NCI-H2107 treated with DMSO at 0.1 percent for 48 hours (cell line): ENCODE results near the gene GDF2.

Source experiments
- DNase-seq: peaks from one replicate; lab custom pipeline; 2025; ENCODE audit not compliant: unreplicated experiment; lab: John Stamatoyannopoulos, UW

Gene GDF2

GRCh38 chr10:47350671-47351640, 28.7 kb downstream of the GDF2 start:
- DNase-seq, result no peak

- DNase-seq, result no peak
Observed at GRCh38 chr10:47351899-47352815, 29.9 kb downstream of the GDF2 start.

GRCh38 chr10:47353351-47353750, 31.1 kb downstream of the GDF2 start:
- no peak for DNase-seq

- no peak for DNase-seq
Observed at GRCh38 chr10:47354165-47354564, 31.9 kb downstream of the GDF2 start.

GRCh38 chr10:47354900-47355299, 32.6 kb downstream of the GDF2 start:
- DNase-seq, result no peak

GRCh38 chr10:47356708-47357107, 34.5 kb downstream of the GDF2 start:
- no peak for DNase-seq

- no peak for DNase-seq
Observed at GRCh38 chr10:47357131-47357582, 34.9 kb downstream of the GDF2 start.

- DNase-seq, result no peak
Observed at GRCh38 chr10:47357911-47358310, 35.7 kb downstream of the GDF2 start.

GRCh38 chr10:47358457-47358856, 36.2 kb downstream of the GDF2 start:
- no peak for DNase-seq

GRCh38 chr10:47359101-47359500, 36.8 kb downstream of the GDF2 start:
- DNase-seq, result no peak

- no peak for DNase-seq
Observed at GRCh38 chr10:47359626-47360418, 37.6 kb downstream of the GDF2 start.

GRCh38 chr10:47360419-47361040, 38.3 kb downstream of the GDF2 start:
- no peak for DNase-seq

- DNase-seq, result no peak
Observed at GRCh38 chr10:47361293-47361692, 39.0 kb downstream of the GDF2 start.

- DNase-seq, result no peak
Observed at GRCh38 chr10:47362199-47362598, 39.9 kb downstream of the GDF2 start.

- DNase-seq, result no peak
Observed at GRCh38 chr10:47363781-47364180, 41.5 kb downstream of the GDF2 start.

GRCh38 chr10:47364366-47364765, 42.1 kb downstream of the GDF2 start:
- DNase-seq, result peak; percentile 43

- no peak for DNase-seq
Observed at GRCh38 chr10:47364911-47365310, 42.7 kb downstream of the GDF2 start.

- DNase-seq, result no peak
Observed at GRCh38 chr10:47365431-47366180, 43.4 kb downstream of the GDF2 start.

- DNase-seq, result peak; percentile 6
Observed at GRCh38 chr10:47366181-47366631, 44.0 kb downstream of the GDF2 start.
